Measurements from ENCODE around the gene EFNB1. TPM values are rescaled to one million over a fixed set of nuclear protein-coding genes. Genes with fewer than 3 reads are reported as not detected.

Gene EFNB1
- total and polyA plus RNA-seq, 2 donors (not counting 1 experiment from before 2014, with no cell fraction given), result 1.5 to 3.2 TPM

DNA sequence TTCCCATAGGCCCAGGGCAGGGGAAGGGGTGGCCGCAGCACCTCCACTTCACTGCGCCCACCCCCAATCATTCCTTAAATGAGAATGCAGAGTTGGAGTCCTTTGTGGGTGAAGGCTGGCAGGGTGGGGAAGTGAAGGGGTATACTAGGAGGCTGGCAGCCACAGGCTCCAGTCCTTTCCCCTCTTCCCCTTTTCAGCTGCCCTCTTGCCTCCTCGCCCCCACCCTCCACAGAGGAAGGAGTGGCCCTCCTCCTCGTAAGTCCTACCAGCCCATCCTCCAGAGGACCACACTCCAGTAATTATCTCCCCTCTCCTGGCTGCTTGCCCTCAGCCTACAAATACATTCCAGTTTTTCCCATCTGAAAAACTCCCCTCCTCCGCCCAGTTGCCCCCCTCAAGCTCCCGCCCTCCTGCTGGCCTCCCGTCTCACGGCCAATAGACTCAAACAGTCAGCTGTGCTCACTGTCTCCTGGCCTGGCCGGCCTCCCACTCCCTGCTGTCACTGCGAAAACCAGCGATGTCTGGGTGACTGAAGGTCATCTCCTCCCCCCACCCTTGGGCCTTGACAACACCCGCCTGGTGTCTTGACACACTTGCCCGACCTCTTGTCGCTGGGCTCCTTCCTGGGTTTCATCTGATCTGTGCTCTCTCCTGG is 38.8 kb downstream of the EFNB1 start:
- Histone ChIP-seq H3K36me3 (replicated peaks in 1 of 2; ENCODE audit: control extremely low read depth in 1 of 2, control insufficient read depth in 1 of 2, extremely low read depth in 1 of 2, insufficient read depth in 2 of 2, low read length in 1 of 2) (no peaks in the 10 kb centered on the region), H3K27ac (ENCODE audit: low read length in 2 of 2) (no peak overlapping the region), H3K27me3 (replicated peaks in 1 of 4; ENCODE audit: control extremely low read depth in 1 of 4, control insufficient read depth in 3 of 4, insufficient read depth in 4 of 4, low read length in 3 of 4) (no peaks in the 10 kb centered on the region), H2AFZ (ENCODE audit: insufficient read depth, low read depth, low read length, poor library complexity, severe bottlenecking) (no peak overlapping the region), H3K4me1 (ENCODE audit: control insufficient read depth in 2 of 2, insufficient read depth in 2 of 2, low read length in 2 of 2) (no peaks in the 10 kb centered on the region), H3K9me3 (ENCODE audit: control extremely low read depth in 1 of 3, control insufficient read depth in 2 of 3, insufficient read depth in 1 of 3, low read length in 2 of 3) (no peaks in the 10 kb centered on the region), H3K9ac (ENCODE audit: low read length) (no peak overlapping the region), H3K4me3 (ENCODE audit: control extremely low read depth in 1 of 5, extremely low read depth in 1 of 5, insufficient read depth in 1 of 5, low read depth in 2 of 5, low read length in 4 of 5) (no peak overlapping the region), H4K20me1 (ENCODE audit: control insufficient read depth, insufficient read depth, low read length, poor library complexity, severe bottlenecking) (no peaks in the 10 kb centered on the region), H3K79me2 (ENCODE audit: control insufficient read depth, insufficient read depth, low read length) (no peaks in the 10 kb centered on the region), H3K4me2 (replicated peaks; ENCODE audit: low read depth, low read length, poor library complexity, severe bottlenecking) (no peak overlapping the region)
- Mint-ChIP-seq H3K9me3 (ENCODE audit: insufficient read depth) (no peaks in the 10 kb centered on the region), H3K27ac (no peak overlapping the region), H3K4me3 (no peak overlapping the region), H3K4me1 (no peaks in the 10 kb centered on the region), H3K27me3 (no peaks in the 10 kb centered on the region)
- intact Hi-C loops (cut with micrococcal nuclease), result no loop called here
- DNase-seq (no peak), ATAC-seq (ENCODE audit: low read depth) (no peak)
- CTCF ChIA-PET, result no interaction called here
- no peak for TF ChIP-seq EZH2 (IDR thresholded peaks at IDR 0.05; ENCODE audit: borderline replicate concordance, insufficient read depth, low read depth, low read length, poor library complexity, severe bottlenecking)
- TF ChIP-seq, protein P1, sequence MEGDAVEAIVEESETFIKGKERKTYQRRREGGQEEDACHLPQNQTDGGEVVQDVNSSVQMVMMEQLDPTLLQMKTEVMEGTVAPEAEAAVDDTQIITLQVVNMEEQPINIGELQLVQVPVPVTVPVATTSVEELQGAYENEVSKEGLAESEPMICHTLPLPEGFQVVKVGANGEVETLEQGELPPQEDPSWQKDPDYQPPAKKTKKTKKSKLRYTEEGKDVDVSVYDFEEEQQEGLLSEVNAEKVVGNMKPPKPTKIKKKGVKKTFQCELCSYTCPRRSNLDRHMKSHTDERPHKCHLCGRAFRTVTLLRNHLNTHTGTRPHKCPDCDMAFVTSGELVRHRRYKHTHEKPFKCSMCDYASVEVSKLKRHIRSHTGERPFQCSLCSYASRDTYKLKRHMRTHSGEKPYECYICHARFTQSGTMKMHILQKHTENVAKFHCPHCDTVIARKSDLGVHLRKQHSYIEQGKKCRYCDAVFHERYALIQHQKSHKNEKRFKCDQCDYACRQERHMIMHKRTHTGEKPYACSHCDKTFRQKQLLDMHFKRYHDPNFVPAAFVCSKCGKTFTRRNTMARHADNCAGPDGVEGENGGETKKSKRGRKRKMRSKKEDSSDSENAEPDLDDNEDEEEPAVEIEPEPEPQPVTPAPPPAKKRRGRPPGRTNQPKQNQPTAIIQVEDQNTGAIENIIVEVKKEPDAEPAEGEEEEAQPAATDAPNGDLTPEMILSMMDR (IDR thresholded peaks at IDR 0.05), result no peak
- 84% methylated on average over 12 of the region's 14 CpGs for WGBS (ENCODE audit: insufficient coverage)
- POLR2A ChIA-PET, result no interaction called here

DNA sequence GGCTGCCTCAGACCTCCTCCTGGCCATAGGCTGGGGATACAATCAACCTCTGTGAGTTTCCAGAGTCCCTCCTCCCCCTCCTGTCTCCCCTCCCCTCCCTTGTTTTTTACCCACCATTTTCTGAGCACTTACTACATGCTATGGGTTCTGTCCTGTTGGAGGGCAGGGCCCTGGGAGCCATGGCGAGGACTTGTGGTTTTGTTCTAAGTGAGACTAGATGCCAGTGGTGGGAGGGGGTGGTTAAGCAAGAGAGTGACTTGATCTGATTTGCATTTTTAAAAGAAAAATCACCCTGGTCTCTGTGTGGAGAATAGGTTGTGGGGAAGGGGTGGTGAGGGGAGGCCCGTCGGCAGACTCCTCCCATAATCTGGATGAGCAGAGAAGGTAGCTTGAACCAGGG is 39.5 kb downstream of the EFNB1 start:
- POLR2A ChIA-PET, result no interaction called here

More for the DNA sequence above, 39.5 kb downstream of the EFNB1 start:
- ATAC-seq (ENCODE audit: low read depth), result no peak
- DNase-seq, result no peak
- CTCF ChIA-PET, result no interaction called here
- 100% methylated on average over 2 of the region's 3 CpGs for WGBS (ENCODE audit: insufficient coverage)
- Histone ChIP-seq H4K20me1 (ENCODE audit: control insufficient read depth, insufficient read depth, low read length, poor library complexity, severe bottlenecking) (no peaks in the 10 kb centered on the region), H2AFZ (ENCODE audit: insufficient read depth, low read depth, low read length, poor library complexity, severe bottlenecking) (no peak overlapping the region), H3K4me1 (ENCODE audit: control insufficient read depth in 2 of 2, insufficient read depth in 2 of 2, low read length in 2 of 2) (no peaks in the 10 kb centered on the region), H3K9ac (ENCODE audit: low read length) (no peak overlapping the region), H3K4me3 (ENCODE audit: control extremely low read depth in 1 of 5, extremely low read depth in 1 of 5, insufficient read depth in 1 of 5, low read depth in 2 of 5, low read length in 4 of 5) (no peak overlapping the region), H3K27me3 (replicated peaks in 1 of 4; ENCODE audit: control extremely low read depth in 1 of 4, control insufficient read depth in 3 of 4, insufficient read depth in 4 of 4, low read length in 3 of 4) (no peaks in the 10 kb centered on the region), H3K4me2 (replicated peaks; ENCODE audit: low read depth, low read length, poor library complexity, severe bottlenecking) (no peak overlapping the region), H3K79me2 (ENCODE audit: control insufficient read depth, insufficient read depth, low read length) (no peaks in the 10 kb centered on the region), H3K27ac (ENCODE audit: low read length in 2 of 2) (no peak overlapping the region), H3K9me3 (ENCODE audit: control extremely low read depth in 1 of 3, control insufficient read depth in 2 of 3, insufficient read depth in 1 of 3, low read length in 2 of 3) (no peaks in the 10 kb centered on the region), H3K36me3 (replicated peaks in 1 of 2; ENCODE audit: control extremely low read depth in 1 of 2, control insufficient read depth in 1 of 2, extremely low read depth in 1 of 2, insufficient read depth in 2 of 2, low read length in 1 of 2) (no peaks in the 10 kb centered on the region)
- no peak for TF ChIP-seq EZH2 (IDR thresholded peaks at IDR 0.05; ENCODE audit: borderline replicate concordance, insufficient read depth, low read depth, low read length, poor library complexity, severe bottlenecking)
- TF ChIP-seq, protein P1 (IDR thresholded peaks at IDR 0.05), result no peak
- intact Hi-C loops (cut with micrococcal nuclease), result no loop called here
- no peaks in the 10 kb centered on the region for H3K4me1 Mint-ChIP-seq
- no peaks in the 10 kb centered on the region for H3K27me3 Mint-ChIP-seq
- no peaks in the 10 kb centered on the region for H3K9me3 Mint-ChIP-seq (ENCODE audit: insufficient read depth)
- H3K27ac Mint-ChIP-seq, result no peak overlapping the region
- no peak overlapping the region for H3K4me3 Mint-ChIP-seq
